Measurements from ENCODE around the gene MAP2K6. TPM values are rescaled to one million over a fixed set of nuclear protein-coding genes. Genes with fewer than 3 reads are reported as not detected.

Gene MAP2K6
- total RNA-seq, result 1 to 10 TPM in 1 of 3 donors, under 1 TPM in 2; 0.71 to 1.1 (median 0.87) TPM

DNA sequence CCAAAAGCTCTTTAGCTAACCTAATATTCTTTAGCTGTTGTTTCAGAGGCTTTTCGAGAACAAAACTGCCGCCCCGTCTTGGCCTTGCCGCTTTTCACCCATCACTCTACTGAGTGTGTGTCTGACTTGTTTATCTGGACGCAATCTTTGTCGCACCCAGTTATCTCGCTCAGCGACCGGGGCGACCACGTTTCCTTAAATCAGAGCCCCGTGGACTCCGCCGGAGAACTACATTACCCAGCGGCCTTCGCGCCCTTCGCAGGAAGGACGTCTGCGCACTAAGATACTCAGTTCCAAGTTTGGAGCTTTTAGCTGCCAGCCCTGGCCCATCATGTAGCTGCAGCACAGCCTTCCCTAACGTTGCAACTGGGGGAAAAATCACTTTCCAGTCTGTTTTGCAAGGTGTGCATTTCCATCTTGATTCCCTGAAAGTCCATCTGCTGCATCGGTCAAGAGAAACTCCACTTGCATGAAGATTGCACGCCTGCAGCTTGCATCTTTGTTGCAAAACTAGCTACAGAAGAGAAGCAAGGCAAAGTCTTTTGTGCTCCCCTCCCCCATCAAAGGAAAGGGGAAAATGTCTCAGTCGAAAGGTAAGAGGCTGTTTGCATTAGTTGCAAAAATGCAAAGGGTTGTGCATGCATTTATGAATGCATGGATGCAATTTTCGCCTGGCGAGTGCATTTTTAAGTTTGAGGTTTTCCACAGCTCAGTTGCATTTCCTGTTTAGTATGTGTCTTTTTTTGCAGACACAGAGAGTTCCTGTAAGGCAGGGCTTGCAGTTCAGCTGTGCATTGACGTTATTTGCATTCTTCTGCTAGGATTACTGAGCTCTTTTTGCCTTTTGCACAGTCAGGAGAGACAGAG is at the start of gene MAP2K6:
Gene MAP2K6, plus strand, starts transcription at position 290 of the 867 bp plus-strand sequence. Its CDS starts 288 bp downstream, at position 578.
- H3K27me3 Mint-ChIP-seq (ENCODE audit: low read depth), result no peaks in the 10 kb centered on the region
- no peaks in the 10 kb centered on the region for H3K4me1 Mint-ChIP-seq (ENCODE audit: low read depth)
- no peak within 1 kb of the TSS for H3K4me3 Mint-ChIP-seq
- H3K36me3 Mint-ChIP-seq (ENCODE audit: insufficient read depth), result no peaks in the 10 kb centered on the region
- peak; percentile 99 for ATAC-seq
- peak; percentile 70 for DNase-seq
- H3K9me3 Mint-ChIP-seq, result no peaks in the 10 kb centered on the region

DNA sequence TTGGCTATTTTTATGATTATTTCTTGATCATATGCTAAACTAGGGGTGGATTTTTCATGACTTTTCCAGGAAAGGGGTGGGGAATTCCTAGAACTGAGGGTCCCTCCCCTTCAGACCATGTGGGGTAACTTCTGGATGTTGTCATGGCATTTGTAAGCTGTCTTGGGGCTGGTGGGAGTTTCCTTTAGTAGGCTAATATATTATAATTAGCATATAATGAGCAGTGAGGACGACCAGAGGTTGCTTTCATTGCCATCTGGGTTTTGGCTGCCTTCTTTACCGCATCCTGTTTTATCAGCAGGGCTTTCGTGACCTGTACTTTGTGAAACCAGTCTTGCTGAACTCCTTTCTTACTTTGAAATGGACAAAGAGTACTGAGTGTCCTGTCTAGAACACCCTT is 47.2 kb upstream of the MAP2K6 start:
- H3K4me1 Mint-ChIP-seq (ENCODE audit: low read depth), result no peaks in the 10 kb centered on the region
- ATAC-seq, result no peak
- H3K36me3 Mint-ChIP-seq (ENCODE audit: insufficient read depth), result no peaks in the 10 kb centered on the region
- peaks cover 14% of the 10 kb centered on the region for H3K27me3 Mint-ChIP-seq (ENCODE audit: low read depth)
- H3K4me3 Mint-ChIP-seq, result no peak overlapping the region
- H3K9me3 Mint-ChIP-seq, result no peaks in the 10 kb centered on the region
- DNase-seq, result no peak

DNA sequence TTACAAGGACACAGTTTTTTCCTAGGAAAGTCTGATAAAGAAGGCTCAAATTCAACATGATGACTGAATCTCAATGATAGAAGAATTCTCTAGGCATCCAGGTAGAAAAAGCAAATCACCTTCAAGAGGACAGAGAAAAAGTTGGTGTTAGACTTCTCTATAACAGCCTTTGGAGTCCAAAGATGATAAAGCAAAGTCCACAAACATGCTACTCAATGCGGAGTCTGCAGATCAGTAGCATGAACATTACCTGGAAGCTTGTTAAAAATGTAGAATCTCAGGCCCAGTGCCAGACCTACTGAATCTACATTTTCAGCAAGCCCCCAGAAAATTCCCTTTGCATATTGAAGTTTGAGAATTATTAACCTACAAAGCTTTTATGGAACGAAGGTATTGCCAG is 41.4 kb upstream of the MAP2K6 start:
- Mint-ChIP-seq H3K36me3 (ENCODE audit: insufficient read depth) (no peaks in the 10 kb centered on the region), H3K27me3 (ENCODE audit: low read depth) (peaks cover 11% of the 10 kb centered on the region), H3K4me1 (ENCODE audit: low read depth) (peaks cover 2% of the 10 kb centered on the region), H3K4me3 (no peak overlapping the region), H3K9me3 (no peaks in the 10 kb centered on the region)
- no peak for ATAC-seq
- DNase-seq, result no peak

DNA sequence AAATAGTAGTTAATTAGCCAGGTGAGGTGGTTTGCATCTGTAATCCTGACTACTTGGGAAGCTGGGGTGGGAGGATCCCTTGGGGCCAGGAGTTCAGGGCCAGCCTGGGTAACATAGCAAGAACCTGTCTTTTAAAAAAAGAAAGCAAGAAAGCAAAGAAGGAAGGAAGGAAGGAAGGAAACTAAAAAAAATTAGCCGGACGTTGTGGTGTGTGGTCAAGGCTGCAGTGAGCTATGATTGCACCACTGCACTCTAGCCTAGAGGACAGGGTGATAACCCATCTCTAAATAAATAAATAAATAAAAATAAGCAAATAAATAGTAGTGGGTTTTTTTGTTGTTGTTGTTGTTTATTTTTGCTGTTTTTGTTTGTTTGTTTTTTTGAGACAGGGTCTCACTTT is 39.3 kb upstream of the MAP2K6 start:
- Mint-ChIP-seq H3K4me3 (no peak overlapping the region), H3K4me1 (ENCODE audit: low read depth) (peaks cover 2% of the 10 kb centered on the region), H3K9me3 (no peaks in the 10 kb centered on the region), H3K27me3 (ENCODE audit: low read depth) (peaks cover 3% of the 10 kb centered on the region), H3K36me3 (ENCODE audit: insufficient read depth) (no peaks in the 10 kb centered on the region)
- ATAC-seq (no peak), DNase-seq (no peak)

DNA sequence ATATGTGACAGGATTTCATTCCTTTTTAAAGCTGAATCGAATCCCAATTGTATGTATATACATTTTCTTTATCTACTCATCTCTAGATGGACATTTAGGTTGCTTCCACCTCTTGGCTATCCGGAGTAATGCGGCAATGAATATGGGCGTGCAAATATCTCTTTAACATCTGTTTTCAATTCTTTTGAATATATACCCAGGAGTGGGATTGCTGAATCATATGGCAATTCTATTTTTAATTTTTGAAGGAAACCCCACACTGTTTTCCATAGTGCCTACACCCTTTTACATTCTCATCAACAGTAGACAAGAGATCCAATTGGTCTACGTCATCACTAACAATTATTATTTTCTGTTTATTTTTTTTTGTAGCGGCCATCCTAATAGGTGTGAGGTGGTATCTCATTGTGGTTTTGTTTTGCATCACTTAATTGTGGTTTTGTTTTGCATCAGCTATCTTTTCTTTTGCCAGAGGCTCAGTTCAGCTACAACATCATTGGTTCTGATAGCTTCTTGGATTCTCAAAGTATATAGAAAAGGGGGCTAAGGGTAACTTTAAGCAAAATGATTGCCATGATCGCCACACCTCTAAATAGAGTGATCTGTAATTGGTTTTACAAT is 25.6 kb upstream of the MAP2K6 start:
- H3K4me1 Mint-ChIP-seq (ENCODE audit: low read depth), result no peaks in the 10 kb centered on the region
- DNase-seq (no peak), ATAC-seq (no peak)
- H3K36me3 Mint-ChIP-seq (ENCODE audit: insufficient read depth), result no peaks in the 10 kb centered on the region
- peaks cover 14% of the 10 kb centered on the region for H3K27me3 Mint-ChIP-seq (ENCODE audit: low read depth)
- no peaks in the 10 kb centered on the region for H3K9me3 Mint-ChIP-seq
- no peak overlapping the region for H3K4me3 Mint-ChIP-seq

DNA sequence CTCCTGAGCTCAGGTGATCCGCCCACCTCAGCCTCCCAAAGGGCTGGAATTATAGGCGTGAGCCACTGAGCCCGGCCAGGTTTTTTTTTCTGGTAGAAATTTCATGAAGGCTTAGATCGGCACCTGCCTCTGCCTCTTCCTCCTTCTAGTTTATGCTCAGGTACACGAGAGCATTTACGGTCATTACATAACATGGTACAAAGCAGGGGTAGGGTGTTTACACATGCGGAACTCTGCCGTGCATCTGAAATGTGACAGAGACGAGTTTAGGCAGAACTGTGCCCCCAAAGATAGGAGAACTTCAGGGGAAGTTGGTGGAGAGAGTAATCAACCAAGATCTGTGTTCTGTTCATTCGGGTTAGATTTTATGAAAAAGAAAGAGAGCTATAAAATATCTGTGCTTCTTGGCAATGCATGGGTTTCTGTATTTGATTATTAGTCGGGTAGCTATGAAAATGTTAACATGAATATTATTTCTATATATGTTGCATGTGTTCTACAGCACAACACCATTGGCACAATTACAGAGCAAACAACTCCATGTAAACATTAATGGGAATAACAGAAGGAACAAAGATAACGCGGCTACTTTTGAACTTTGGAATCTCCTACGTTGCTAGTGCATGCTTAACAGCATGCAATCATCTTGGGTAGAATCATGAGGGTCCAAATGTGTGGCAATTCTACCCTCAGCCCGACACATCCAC is 23.5 kb upstream of the MAP2K6 start:
- Mint-ChIP-seq H3K36me3 (ENCODE audit: insufficient read depth) (no peaks in the 10 kb centered on the region), H3K9me3 (no peaks in the 10 kb centered on the region), H3K4me1 (ENCODE audit: low read depth) (no peaks in the 10 kb centered on the region), H3K4me3 (no peak overlapping the region), H3K27me3 (ENCODE audit: low read depth) (peaks cover 14% of the 10 kb centered on the region)
- ATAC-seq (no peak), DNase-seq (no peak)

DNA sequence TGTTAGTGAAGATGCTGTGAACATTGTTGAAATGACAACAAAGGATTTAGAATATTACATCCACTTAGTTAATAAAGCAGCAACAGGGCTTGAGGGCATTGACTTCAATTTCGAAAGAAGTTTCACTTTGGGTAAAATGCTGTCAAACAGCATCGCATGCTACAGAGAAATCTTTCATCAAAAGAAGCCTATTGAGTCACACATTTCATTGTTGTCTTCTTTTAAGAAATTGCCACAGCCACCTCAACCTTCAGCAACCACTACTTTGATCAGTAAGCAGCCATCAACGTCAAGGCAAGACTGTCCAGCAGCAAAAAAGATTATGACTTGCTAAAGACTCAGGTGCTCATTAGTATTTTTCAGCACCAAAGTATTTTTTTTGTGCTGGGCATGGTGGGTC is 13.2 kb upstream of the MAP2K6 start:
- H3K9me3 Mint-ChIP-seq, result peaks cover 5% of the 10 kb centered on the region
- peaks cover 2% of the 10 kb centered on the region for H3K27me3 Mint-ChIP-seq (ENCODE audit: low read depth)
- no peaks in the 10 kb centered on the region for H3K36me3 Mint-ChIP-seq (ENCODE audit: insufficient read depth)
- H3K4me1 Mint-ChIP-seq (ENCODE audit: low read depth), result no peaks in the 10 kb centered on the region
- no peak for ATAC-seq
- H3K4me3 Mint-ChIP-seq, result no peak overlapping the region
- no peak for DNase-seq

DNA sequence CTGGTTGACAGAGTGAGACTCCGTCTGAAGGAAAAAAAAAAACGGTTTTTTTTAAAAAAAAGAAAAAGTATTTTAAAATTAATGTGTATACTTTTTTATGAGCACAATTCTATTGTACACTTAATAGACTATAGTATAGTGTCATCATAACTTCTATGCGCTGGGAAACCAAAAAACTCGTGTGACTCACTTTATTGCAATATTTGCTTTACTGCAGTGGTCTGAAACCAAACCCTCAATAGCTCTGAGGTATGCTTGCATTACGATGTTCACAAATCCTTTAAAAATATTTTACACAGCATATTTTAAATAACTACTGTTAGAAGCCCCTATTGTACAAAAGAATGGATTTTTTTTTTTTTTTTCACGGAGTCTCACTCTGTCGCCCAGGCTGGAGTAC is 12.4 kb upstream of the MAP2K6 start:
- H3K27me3 Mint-ChIP-seq (ENCODE audit: low read depth), result peaks cover 2% of the 10 kb centered on the region
- DNase-seq, result no peak
- no peak for ATAC-seq
- H3K9me3 Mint-ChIP-seq, result peaks cover 5% of the 10 kb centered on the region
- H3K4me3 Mint-ChIP-seq, result no peak overlapping the region
- H3K4me1 Mint-ChIP-seq (ENCODE audit: low read depth), result no peaks in the 10 kb centered on the region
- no peaks in the 10 kb centered on the region for H3K36me3 Mint-ChIP-seq (ENCODE audit: insufficient read depth)

DNA sequence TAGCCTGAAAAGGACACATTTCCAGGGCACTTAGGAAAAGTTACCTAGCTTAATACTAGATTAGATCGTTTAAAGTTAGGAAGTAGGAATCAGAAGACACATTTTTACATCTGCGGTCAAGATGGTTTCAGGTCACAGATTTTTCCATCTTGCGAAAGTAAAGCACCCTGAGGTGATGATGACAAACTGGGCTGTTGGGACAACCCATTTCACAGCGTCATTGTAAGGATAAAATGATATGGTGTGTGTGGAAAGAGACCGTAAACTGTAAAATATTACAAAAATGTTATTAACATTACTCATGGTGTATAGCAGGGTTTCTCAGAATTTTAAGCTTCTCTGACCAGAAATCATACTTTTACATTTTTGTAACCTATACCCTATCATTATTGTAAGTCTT is 10.1 kb upstream of the MAP2K6 start:
- H3K36me3 Mint-ChIP-seq (ENCODE audit: insufficient read depth), result no peaks in the 10 kb centered on the region
- peaks cover 2% of the 10 kb centered on the region for H3K27me3 Mint-ChIP-seq (ENCODE audit: low read depth)
- no peaks in the 10 kb centered on the region for H3K4me1 Mint-ChIP-seq (ENCODE audit: low read depth)
- H3K9me3 Mint-ChIP-seq, result peaks cover 5% of the 10 kb centered on the region
- ATAC-seq, result no peak
- no peak overlapping the region for H3K4me3 Mint-ChIP-seq
- no peak for DNase-seq

DNA sequence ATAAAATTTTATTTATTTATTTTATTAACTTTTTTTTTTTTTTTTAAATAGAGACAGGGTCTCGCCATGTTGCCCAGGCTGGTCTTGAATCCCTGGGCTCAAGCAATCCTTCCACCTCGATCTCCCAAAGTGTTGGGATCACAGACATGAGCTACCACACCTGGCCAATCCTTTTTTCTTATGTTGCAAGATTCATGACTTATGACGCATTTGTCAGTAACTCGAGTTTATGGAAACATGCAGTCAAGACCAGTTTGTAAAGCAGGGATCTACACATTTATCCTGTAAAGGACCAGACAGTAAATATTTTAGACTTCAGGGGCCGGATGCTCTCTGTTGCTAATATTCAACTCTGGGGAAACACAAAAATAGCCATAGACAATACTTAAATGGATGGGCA is 9.4 kb upstream of the MAP2K6 start:
- DNase-seq (no peak), ATAC-seq (no peak)
- Mint-ChIP-seq H3K27me3 (ENCODE audit: low read depth) (peaks cover 2% of the 10 kb centered on the region), H3K4me3 (no peak overlapping the region), H3K36me3 (ENCODE audit: insufficient read depth) (no peaks in the 10 kb centered on the region), H3K4me1 (ENCODE audit: low read depth) (no peaks in the 10 kb centered on the region), H3K9me3 (peaks cover 5% of the 10 kb centered on the region)

DNA sequence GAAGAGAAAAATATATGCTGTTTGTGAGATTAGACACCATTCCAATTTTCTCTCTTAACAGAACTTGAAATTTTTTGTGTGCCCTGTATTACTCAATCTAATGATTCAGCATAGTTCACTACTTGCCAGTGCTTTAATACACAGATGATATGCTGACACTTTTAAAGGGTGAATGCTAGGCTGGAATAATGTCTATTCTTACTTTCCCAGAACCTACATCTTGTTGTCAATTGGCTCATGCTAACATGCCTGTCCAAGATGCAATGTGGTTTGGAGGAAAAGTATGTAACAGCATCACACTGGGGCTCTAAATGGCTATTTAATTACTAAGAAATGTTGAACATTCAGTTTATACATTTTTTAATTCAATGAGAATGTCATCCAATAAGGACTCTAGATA is 7.6 kb upstream of the MAP2K6 start:
- no peaks in the 10 kb centered on the region for H3K4me1 Mint-ChIP-seq (ENCODE audit: low read depth)
- H3K36me3 Mint-ChIP-seq (ENCODE audit: insufficient read depth), result no peaks in the 10 kb centered on the region
- no peaks in the 10 kb centered on the region for H3K27me3 Mint-ChIP-seq (ENCODE audit: low read depth)
- no peak for DNase-seq
- no peak overlapping the region for H3K4me3 Mint-ChIP-seq
- no peak for ATAC-seq
- no peaks in the 10 kb centered on the region for H3K9me3 Mint-ChIP-seq

DNA sequence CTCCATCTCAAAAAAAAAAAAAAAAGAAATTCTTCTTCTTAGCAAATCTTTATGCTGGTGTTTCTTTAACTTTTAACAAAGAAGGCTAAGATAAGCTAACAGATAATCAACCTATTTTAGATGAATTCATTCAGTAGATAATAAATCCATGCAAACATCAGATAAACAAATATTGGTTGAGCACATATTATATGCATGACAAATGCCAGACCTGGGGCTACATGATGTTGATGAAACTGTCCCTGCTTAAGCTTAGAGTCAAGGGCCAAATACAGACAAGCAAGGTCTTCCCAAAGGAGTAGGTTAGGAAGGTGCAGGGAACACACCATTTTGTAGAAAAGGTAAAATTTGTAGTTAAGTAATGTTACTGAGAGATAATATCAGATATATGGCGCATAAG is 6.7 kb upstream of the MAP2K6 start:
- ATAC-seq (no peak), DNase-seq (no peak)
- Mint-ChIP-seq H3K4me3 (no peak overlapping the region), H3K27me3 (ENCODE audit: low read depth) (no peaks in the 10 kb centered on the region), H3K4me1 (ENCODE audit: low read depth) (no peaks in the 10 kb centered on the region), H3K9me3 (no peaks in the 10 kb centered on the region), H3K36me3 (ENCODE audit: insufficient read depth) (no peaks in the 10 kb centered on the region)

DNA sequence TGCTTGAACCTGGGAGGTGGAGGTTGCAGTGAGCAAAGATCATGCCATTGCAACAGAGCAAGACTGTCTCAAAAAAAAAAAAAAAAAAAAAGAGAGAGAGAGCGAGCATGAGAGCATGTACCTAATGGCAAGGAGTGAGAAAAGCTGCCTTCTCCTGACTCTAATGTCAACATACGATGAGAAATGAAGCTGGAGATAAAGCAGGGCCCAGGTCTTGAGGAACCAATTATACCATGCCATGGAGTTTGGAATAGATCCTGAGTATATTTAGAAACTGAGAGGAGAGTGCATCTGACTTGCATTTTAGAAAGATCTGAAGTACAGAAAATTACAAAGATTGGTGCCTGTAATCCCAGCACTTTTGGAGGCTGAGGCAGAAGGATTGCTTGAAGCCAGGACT is 3.8 kb upstream of the MAP2K6 start:
- no peaks in the 10 kb centered on the region for H3K9me3 Mint-ChIP-seq
- ATAC-seq, result no peak
- H3K4me3 Mint-ChIP-seq, result no peak overlapping the region
- DNase-seq, result no peak
- H3K36me3 Mint-ChIP-seq (ENCODE audit: insufficient read depth), result no peaks in the 10 kb centered on the region
- H3K4me1 Mint-ChIP-seq (ENCODE audit: low read depth), result no peaks in the 10 kb centered on the region
- H3K27me3 Mint-ChIP-seq (ENCODE audit: low read depth), result no peaks in the 10 kb centered on the region

DNA sequence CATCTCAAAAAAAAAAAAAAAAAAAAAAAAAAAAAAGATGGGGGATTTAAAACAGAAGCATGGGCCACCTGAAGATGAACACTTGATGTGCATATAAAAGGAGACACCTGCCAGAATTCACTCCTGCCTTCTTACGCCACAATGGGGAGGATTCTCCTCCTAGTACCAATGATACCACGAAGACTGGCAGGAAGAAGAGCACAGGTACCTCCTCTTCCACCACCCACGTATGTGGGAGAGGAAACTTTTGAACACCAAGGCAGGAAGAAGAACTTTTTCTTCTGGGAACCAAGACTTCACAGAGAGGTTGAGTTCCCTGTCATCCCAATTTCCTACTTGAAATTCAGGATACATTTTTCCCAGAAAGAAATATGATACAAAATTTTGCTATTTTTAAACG is 2.7 kb upstream of the MAP2K6 start:
- H3K4me3 Mint-ChIP-seq, result no peak overlapping the region
- no peak for DNase-seq
- no peaks in the 10 kb centered on the region for H3K4me1 Mint-ChIP-seq (ENCODE audit: low read depth)
- no peaks in the 10 kb centered on the region for H3K36me3 Mint-ChIP-seq (ENCODE audit: insufficient read depth)
- H3K9me3 Mint-ChIP-seq, result no peaks in the 10 kb centered on the region
- no peaks in the 10 kb centered on the region for H3K27me3 Mint-ChIP-seq (ENCODE audit: low read depth)
- ATAC-seq, result no peak

DNA sequence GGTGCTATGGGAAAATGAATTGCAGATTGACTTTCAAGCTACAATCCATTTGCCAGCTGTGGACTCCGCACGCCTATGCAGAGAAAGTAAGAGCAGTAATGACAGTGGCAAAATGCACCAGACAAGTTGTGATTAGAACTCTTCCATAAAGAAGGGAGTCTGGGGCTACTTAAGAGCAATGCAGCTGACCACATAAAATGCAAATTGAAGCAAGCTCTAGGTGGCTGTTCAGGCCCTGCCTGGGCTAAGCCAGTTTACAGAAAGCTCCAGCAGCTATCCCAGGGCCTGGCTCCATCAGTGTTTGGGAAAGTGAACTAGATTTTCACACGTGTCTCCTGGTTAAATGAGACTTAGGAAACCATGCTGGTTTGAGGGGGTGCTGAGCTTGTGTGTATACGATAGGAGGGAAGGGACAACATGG is 2.2 kb upstream of the MAP2K6 start:
- Mint-ChIP-seq H3K27me3 (ENCODE audit: low read depth) (no peaks in the 10 kb centered on the region), H3K4me3 (no peak overlapping the region), H3K9me3 (no peaks in the 10 kb centered on the region), H3K4me1 (ENCODE audit: low read depth) (no peaks in the 10 kb centered on the region), H3K36me3 (ENCODE audit: insufficient read depth) (no peaks in the 10 kb centered on the region)
- ATAC-seq, result no peak
- no peak for DNase-seq

Measured in activated T-cell treated with anti-CD3 and anti-CD28 coated beads, Interleukin-2, amount 50 U/mL, for 4 hours (primary cell).